HTR-8/SVneo (cell line): ENCODE measurements around the gene PTPRM.
"Not testable (repeated sequence)": the region's sequence is repeated elsewhere in the genome, so short reads cannot be mapped to it uniquely, and the experiment has no call there.

ENCODE experiments used
- DNase-seq: peaks from one replicate; pipeline ENCODE4 v3.0.0; 2011; ENCODE audit warnings: low spot score, mixed read lengths; ENCODE audit not compliant: insufficient read length
- FAIRE-seq: peaks from 2 replicates; lab custom pipeline; 2011; peaks lifted over from hg19 to GRCh38; lab: Jason Lieb, UNC

The PTPRM gene

DNA sequence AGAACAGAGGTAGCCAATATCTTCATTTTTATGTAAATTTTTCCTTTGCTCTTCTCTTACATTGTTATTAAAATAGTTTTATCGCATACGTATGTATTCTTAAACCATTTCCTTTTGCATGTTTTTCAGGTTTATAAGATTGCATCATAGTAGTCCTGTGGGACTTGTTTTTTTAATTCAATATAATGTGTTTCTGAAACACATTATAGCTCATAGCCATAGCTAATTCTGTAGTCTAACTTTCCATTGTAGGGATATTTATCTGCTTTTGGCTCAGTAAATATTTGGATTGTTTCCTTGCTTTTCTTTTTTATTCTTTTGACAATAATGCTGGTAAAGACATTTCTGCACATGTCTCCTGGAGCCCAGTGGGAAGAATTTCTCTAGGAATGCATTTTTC lies 484.3 kb downstream of the PTPRM start:
- DNase-seq = no peak
- FAIRE-seq = no peak

GRCh38 chr18:8052237-8052701 lies 485.2 kb downstream of the PTPRM start:
- DNase-seq (no peak), FAIRE-seq (no peak)

GRCh38 chr18:8056723-8057122 lies 489.6 kb downstream of the PTPRM start:
- FAIRE-seq (no peak), DNase-seq (no peak)

DNA sequence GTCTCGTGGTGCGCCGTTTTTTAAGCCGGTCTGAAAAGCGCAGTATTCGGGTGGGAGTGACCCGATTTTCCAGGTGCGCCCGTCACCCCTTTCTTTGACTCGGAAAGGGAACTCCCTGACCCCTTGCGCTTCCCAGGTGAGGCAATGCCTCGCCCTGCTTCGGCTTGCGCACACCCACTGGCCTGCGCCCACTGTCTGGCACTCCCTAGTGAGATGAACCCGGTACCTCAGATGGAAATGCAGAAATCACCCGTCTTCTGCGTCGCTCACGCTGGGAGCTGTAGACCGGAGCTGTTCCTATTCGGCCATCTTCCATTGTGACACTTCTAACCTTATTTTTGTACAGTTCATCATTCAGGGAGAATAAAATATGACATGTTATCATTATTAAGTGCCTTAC lies 496.0 kb downstream of the PTPRM start:
- not testable (repeated sequence) for FAIRE-seq, DNase-seq

GRCh38 chr18:8063733-8064132 lies 496.6 kb downstream of the PTPRM start:
- FAIRE-seq (no peak), DNase-seq (no peak)

DNA sequence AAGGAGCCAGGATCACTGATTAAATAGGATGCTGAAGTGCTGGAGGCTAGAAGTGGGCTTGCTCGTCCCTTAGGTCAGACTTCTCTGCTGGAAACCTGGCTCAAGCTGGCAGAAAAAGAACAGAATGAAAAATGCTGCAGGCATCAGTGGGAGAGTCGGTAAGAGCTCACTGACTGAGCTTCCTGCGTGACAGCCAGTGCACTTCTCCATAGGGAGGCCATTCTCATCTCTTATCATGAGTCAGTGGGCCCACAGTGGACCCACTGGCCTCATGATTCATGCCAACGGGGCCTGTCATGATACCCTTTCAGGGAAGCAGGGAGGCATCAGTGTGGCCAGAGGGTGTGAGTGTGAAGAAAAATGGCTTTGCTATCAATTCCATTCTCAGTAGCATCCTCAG lies 498.2 kb downstream of the PTPRM start:
- DNase-seq (no peak), FAIRE-seq (no peak)

- FAIRE-seq (no peak), DNase-seq (no peak)
Measured at GRCh38 chr18:8065773-8066172, 498.7 kb downstream of the PTPRM start.

GRCh38 chr18:8069708-8070107 lies 502.6 kb downstream of the PTPRM start:
- no peak for FAIRE-seq
- no peak for DNase-seq

DNA sequence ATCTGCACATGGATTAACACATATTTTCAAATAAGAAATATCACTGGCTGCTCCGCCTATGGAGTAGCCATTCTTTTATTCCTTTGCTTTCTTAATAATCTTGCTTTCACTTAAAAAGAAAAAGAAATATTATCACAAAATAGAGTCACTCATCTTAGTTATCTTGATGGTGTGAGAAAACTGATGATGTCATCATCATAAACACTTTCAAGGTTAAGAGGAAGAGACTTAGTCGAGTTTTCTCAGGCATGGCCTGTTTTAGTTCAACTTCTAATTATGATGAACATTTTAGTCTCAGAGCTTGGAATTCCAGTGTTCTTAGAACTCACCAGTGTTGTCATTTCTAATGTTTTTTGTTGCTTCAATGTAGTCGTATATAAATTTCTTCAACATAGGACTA lies 506.1 kb downstream of the PTPRM start:
- DNase-seq = no peak
- FAIRE-seq = no peak

GRCh38 chr18:8080092-8080491 lies 513.0 kb downstream of the PTPRM start:
- FAIRE-seq (no peak), DNase-seq (no peak)

DNA sequence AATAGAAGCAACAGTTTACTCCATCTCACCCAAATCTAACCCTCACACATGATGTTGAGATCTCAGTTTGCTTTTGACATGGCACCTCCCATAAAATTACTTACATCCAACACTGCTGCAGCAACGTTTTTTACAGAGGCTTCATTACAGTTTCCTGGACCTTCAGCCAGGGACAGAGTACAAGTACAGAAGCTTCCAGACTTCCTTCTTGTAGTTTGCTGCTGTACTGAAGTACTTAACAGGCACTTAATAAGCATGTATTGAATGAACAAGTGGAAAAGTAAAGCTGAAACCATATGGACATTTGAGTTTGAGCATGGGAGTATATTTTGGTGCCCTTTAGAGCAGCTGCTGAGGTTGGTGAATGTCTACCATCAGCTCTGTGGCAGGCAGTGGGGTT lies 514.2 kb downstream of the PTPRM start:
- FAIRE-seq = no peak
- no peak for DNase-seq

DNA sequence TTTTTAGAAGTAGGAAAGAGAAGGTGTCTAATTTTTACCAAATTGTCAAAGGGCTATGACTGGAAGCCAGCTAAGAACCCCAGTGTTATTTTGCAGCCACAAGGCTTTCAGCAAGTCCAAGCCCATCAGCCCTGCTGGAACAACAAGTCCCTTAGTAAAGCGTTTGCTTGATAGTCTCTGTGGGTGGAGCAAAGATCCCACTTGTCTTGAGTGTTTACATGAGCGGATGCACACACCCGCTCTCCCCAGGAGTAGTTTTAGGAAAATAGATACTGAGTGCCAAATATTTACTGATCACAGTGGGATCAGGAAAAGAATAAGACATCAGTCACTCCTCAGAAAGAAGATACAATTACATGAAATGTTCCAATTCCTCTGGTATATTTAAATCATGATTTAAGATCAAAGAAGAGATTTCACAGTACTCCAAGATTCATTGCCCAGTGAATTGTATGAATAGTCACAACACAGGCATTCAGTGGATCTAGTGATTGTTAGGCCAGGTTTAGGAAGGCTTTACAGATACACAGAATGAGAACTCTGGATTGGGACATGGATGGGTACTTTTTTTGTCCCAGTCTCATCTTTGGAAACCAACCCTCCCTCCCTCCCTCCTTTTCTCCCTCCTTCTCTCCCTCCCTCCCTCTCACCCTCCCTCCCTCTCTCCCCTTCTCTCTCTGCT lies 514.9 kb downstream of the PTPRM start:
- FAIRE-seq (no peak), DNase-seq (no peak)

GRCh38 chr18:8084160-8084559 lies 517.0 kb downstream of the PTPRM start:
- no peak for FAIRE-seq

GRCh38 chr18:8088626-8089025 lies 521.5 kb downstream of the PTPRM start:
- no peak for FAIRE-seq
- no peak for DNase-seq

More at GRCh38 chr18:8084160-8084559, 517.0 kb downstream of the PTPRM start:
- peak; percentile 54 for DNase-seq

DNA sequence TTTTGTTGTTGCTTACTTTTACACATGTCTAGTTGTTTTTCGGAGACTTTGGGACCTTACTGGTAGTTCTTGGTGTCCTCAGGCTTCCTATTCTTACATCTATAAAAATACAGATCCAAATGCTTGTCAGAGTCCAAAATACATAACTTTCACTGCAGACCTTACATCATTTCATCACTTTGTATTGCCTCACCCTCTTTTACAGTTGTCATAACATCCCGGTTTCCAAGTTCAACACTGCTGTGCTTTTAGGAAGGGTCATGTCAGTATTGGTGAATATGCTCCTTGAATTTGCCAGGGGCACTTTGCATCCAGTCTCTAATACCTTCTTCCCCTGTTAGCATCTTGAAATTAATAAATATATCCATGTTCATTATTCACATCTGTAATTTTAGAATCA lies 523.9 kb downstream of the PTPRM start:
- DNase-seq (no peak), FAIRE-seq (no peak)

- DNase-seq = no peak
- no peak for FAIRE-seq
Measured at GRCh38 chr18:8095947-8096570, 528.9 kb downstream of the PTPRM start.

GRCh38 chr18:8097399-8097798 lies 530.3 kb downstream of the PTPRM start:
- no peak for FAIRE-seq
- DNase-seq = no peak

DNA sequence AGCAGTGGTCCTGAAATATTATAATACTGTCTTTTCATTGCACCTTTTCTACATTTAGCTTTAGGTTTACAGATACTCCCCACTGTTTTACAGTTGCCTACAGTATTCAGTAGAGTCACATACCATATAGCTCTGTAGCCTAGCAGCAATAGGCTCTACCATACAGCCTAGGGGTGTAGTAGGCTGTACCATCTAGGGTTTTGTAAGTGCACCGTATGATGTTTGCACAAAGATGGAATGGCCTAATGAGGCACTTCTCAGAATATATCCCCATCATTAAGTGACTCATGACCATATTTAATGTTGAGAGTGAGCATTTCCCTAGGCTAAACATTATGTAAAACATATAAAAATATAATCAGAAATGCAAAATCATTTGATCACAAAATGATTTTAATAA lies 530.8 kb downstream of the PTPRM start:
- no peak for DNase-seq
- FAIRE-seq = no peak

DNA sequence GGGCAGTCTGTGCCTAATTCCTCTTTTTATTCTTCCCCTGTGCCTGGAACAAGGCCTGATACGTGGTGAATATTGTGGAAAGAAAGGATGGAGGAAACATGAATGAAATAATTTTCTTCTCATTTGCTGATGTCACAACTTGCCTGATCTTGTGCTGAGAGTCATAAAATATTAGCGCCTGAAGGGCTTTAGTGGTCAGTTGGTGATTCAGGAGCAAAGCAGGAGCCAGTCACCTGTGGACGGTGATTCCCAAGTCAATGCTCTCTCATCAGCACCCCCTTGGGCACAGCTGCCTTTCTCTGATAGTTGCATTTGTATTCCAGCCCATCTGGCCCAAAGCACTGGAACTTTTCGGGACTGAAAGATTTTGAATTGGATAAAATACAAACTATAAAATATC lies 539.5 kb downstream of the PTPRM start:
- FAIRE-seq = no peak
- no peak for DNase-seq

- no peak for FAIRE-seq
- DNase-seq = no peak
Measured at GRCh38 chr18:8107426-8107825, 540.3 kb downstream of the PTPRM start.

GRCh38 chr18:8114480-8114879 lies 547.4 kb downstream of the PTPRM start:
- no peak for FAIRE-seq
- DNase-seq = no peak
